Prostate gland (tissue), 2 donors: ENCODE measurements around the gene KCMF1. TPM values are rescaled to one million over a fixed set of nuclear protein-coding genes. Genes with fewer than 3 reads are reported as not detected.
A peak's percentile ranks its signal among the peaks of the same experiment; 100 is the strongest.

ENCODE experiments used
- DNase-seq: peaks from one replicate; pipeline ENCODE4 v3.0.0-alpha.2; 2019; ENCODE audit warnings: low spot score
- H3K27ac ChIP-seq, 2 donors: fragments of 200-600 bp; sonication (generic); 2 replicates each; pipeline ENCODE4 v1.5.1; 2017 to 2019
- H3K27me3 ChIP-seq: fragments of 200-600 bp; sonication (generic); replicated peaks from 2 replicates; pipeline ENCODE4 v1.5.1; 2019; ENCODE audit not compliant: insufficient read depth
- H3K36me3 ChIP-seq, 2 donors: fragments of 200-600 bp; sonication (generic); 1 replicate in 1 of 2; 2 replicates in 1 of 2; pipeline versions ENCODE4 v1.5.1 to v1.8.1; 2017 to 2019
- H3K4me1 ChIP-seq: fragments of 200-600 bp; sonication (generic); replicated peaks from 2 replicates; pipeline ENCODE4 v1.5.1; 2019
- H3K4me3 ChIP-seq, 2 donors: fragments of 200-600 bp; sonication (generic); 2 replicates each; pipeline ENCODE4 v1.5.1; 2017 to 2019
- H3K9me3 ChIP-seq: fragments of 200-600 bp; sonication (generic); 2 replicates; pipeline ENCODE4 v1.5.1; 2017
- CTCF ChIP-seq, 4 experiments: fragments of 200-600 bp in 2 of 4; fragments of 450-650 bp in 2 of 4; sonication (generic) in 2 of 4; IDR thresholded peaks; 1 replicate in 3 of 4; 2 replicates in 1 of 4; pipeline ENCODE4 v1.5.1; 2016 to 2019; ENCODE audit warnings: antibody characterized with exemption in 4 of 4, mild to moderate bottlenecking in 2 of 4, moderate library complexity in 2 of 4
- POLR2A ChIP-seq: fragments of 450-650 bp; IDR thresholded peaks from one replicate; pipeline ENCODE4 v1.6.1; 2016; ENCODE audit warnings: antibody characterized with exemption, mild to moderate bottlenecking
- POLR2AphosphoS5 ChIP-seq: sonication (generic); formaldehyde crosslinking; IDR thresholded peaks from one replicate; pipeline ENCODE4 v1.6.1; 2017; ENCODE audit warnings: antibody characterized with exemption
- WGBS: methylation state at CpG from one replicate; pipeline ENCODE4 v1.1.5; 2018; 5-methylcytosine and 5-hydroxymethylcytosine counted together
- intact Hi-C: fragments of 100-400 bp; cut with DNase I; formaldehyde crosslinking; loops from one replicate; pipeline ENCODE4 v1.14.2; 2022
- total RNA-seq, 2 donors: library from RNA; depleted of rRNA; stranded (reverse); fragments of >200 nt; gene quantifications; one replicate each; pipeline ENCODE4 v1.1.0, GENCODE V29; 2016

KCMF1 gene
- total RNA-seq, 2 donors from 2014 or later: 20.5 to 33.1 TPM

GRCh38 chr2:85066874-85067351 lies 96.0 kb downstream of the KCMF1 start:
- Histone ChIP-seq H3K27me3 (no peaks in the 10 kb centered on the region), H3K27ac (no peak overlapping the region), H3K4me3 (no peak overlapping the region), H3K4me1 (no peaks in the 10 kb centered on the region), H3K9me3 (no peaks in the 10 kb centered on the region), H3K36me3 (no peaks in the 10 kb centered on the region)
- intact Hi-C loops: loop anchor here (5.0 kb wide), 1 partner anchor 220 kb away; no protein-coding TSS in a partner anchor
- peak in 3 of 4 experiments; percentile 60 to 76 (median 72) for TF ChIP-seq CTCF (IDR thresholded peaks at IDR 0.05)
- TF ChIP-seq POLR2AphosphoS5: no peak
- DNase-seq: peak; percentile 68
- WGBS: 5% methylated on average over 19 of the region's 19 CpGs

- no peaks in the 10 kb centered on the region for H3K36me3 ChIP-seq
- no peak overlapping the region for H3K27ac ChIP-seq
- 84% methylated on average over 3 of the region's 3 CpGs for WGBS
- H3K4me3 ChIP-seq: no peak overlapping the region
- TF ChIP-seq POLR2AphosphoS5: no peak
- TF ChIP-seq CTCF (IDR thresholded peaks at IDR 0.05): no peak
- no peaks in the 10 kb centered on the region for H3K9me3 ChIP-seq
- no peaks in the 10 kb centered on the region for H3K4me1 ChIP-seq
- no peaks in the 10 kb centered on the region for H3K27me3 ChIP-seq
- intact Hi-C loops: no loop called here
- no peak for DNase-seq
These were observed 100.1 kb downstream of the KCMF1 start for GRCh38 chr2:85071096-85071495.

GRCh38 chr2:85073033-85073432 lies 102.1 kb downstream of the KCMF1 start:
- TF ChIP-seq POLR2A (no peak), POLR2AphosphoS5 (no peak), CTCF (IDR thresholded peaks at IDR 0.05) (no peak)
- no peaks in the 10 kb centered on the region for H3K4me1 ChIP-seq
- no peak overlapping the region for H3K4me3 ChIP-seq
- WGBS: 81% methylated on average over 3 of the region's 3 CpGs
- intact Hi-C loops: no loop called here
- no peak for DNase-seq
- H3K27me3 ChIP-seq: no peaks in the 10 kb centered on the region
- H3K36me3 ChIP-seq: no peaks in the 10 kb centered on the region
- no peaks in the 10 kb centered on the region for H3K9me3 ChIP-seq
- H3K27ac ChIP-seq: no peak overlapping the region

- no peaks in the 10 kb centered on the region for H3K4me1 ChIP-seq
- DNase-seq: no peak
- TF ChIP-seq POLR2AphosphoS5 (no peak), CTCF (IDR thresholded peaks at IDR 0.05) (no peak), POLR2A (no peak)
- H3K9me3 ChIP-seq: no peaks in the 10 kb centered on the region
- no peak overlapping the region for H3K27ac ChIP-seq
- no peaks in the 10 kb centered on the region for H3K36me3 ChIP-seq
- intact Hi-C loops: no loop called here
- 87% methylated on average over 9 of the region's 9 CpGs for WGBS
- H3K27me3 ChIP-seq: no peaks in the 10 kb centered on the region
- H3K4me3 ChIP-seq: no peak overlapping the region
These were observed 105.8 kb downstream of the KCMF1 start for GRCh38 chr2:85076618-85077274.

- intact Hi-C loops: no loop called here
- TF ChIP-seq POLR2A (no peak), POLR2AphosphoS5 (no peak), CTCF (IDR thresholded peaks at IDR 0.05) (no peak)
- WGBS: 81% methylated on average over 5 of the region's 5 CpGs
- Histone ChIP-seq H3K36me3 (no peaks in the 10 kb centered on the region), H3K9me3 (no peaks in the 10 kb centered on the region), H3K4me3 (no peak overlapping the region), H3K27me3 (no peaks in the 10 kb centered on the region), H3K27ac (no peak overlapping the region), H3K4me1 (no peaks in the 10 kb centered on the region)
- no peak for DNase-seq
These were observed 107.0 kb downstream of the KCMF1 start for GRCh38 chr2:85077859-85078419.
